Measurements from ENCODE around the gene ADCY1. TPM values are rescaled to one million over a fixed set of nuclear protein-coding genes. Genes with fewer than 3 reads are reported as not detected.

ADCY1 gene
- total and polyA plus RNA-seq, 2 donors: 0.27 to 0.38 TPM

GRCh38 chr7:45650404-45651394 lies 76.5 kb downstream of the ADCY1 start:
- Histone ChIP-seq H3K4me1 (ENCODE audit: control insufficient read depth in 2 of 2, insufficient read depth in 2 of 2, low read length in 2 of 2) (no peaks in the 10 kb centered on the region), H3K4me3 (ENCODE audit: low read length in 2 of 2) (no peak overlapping the region), H3K36me3 (ENCODE audit: control insufficient read depth in 2 of 2, insufficient read depth in 2 of 2, low read length in 1 of 2) (no peaks in the 10 kb centered on the region), H3K27me3 (ENCODE audit: control insufficient read depth in 2 of 2, insufficient read depth in 1 of 2, low read length in 1 of 2) (no peaks in the 10 kb centered on the region), H3K27ac (ENCODE audit: low read depth in 1 of 2, low read length in 1 of 2) (no peak overlapping the region), H3K9me3 (ENCODE audit: control insufficient read depth in 2 of 2, insufficient read depth in 1 of 2, low read length in 1 of 2) (no peaks in the 10 kb centered on the region)
- no peak for DNase-seq (ENCODE audit: low read depth in 6 of 9, low spot score in 9 of 9)
- 60% methylated on average over 13 of the region's 13 CpGs for WGBS

- H3K4me3 ChIP-seq (ENCODE audit: low read length in 2 of 2): no peak overlapping the region
- H3K27ac ChIP-seq (ENCODE audit: low read depth in 1 of 2, low read length in 1 of 2): no peak overlapping the region
- 85% methylated on average over 6 of the region's 6 CpGs for WGBS
- no peaks in the 10 kb centered on the region for H3K27me3 ChIP-seq (ENCODE audit: control insufficient read depth in 2 of 2, insufficient read depth in 1 of 2, low read length in 1 of 2)
- DNase-seq (ENCODE audit: low read depth in 6 of 9, low spot score in 9 of 9): no peak
- H3K4me1 ChIP-seq (ENCODE audit: control insufficient read depth in 2 of 2, insufficient read depth in 2 of 2, low read length in 2 of 2): no peaks in the 10 kb centered on the region
- H3K36me3 ChIP-seq (ENCODE audit: control insufficient read depth in 2 of 2, insufficient read depth in 2 of 2, low read length in 1 of 2): no peaks in the 10 kb centered on the region
- no peaks in the 10 kb centered on the region for H3K9me3 ChIP-seq (ENCODE audit: control insufficient read depth in 2 of 2, insufficient read depth in 1 of 2, low read length in 1 of 2)
These were observed 77.4 kb downstream of the ADCY1 start for GRCh38 chr7:45651540-45651939.

- Histone ChIP-seq H3K27me3 (ENCODE audit: control insufficient read depth in 2 of 2, insufficient read depth in 1 of 2, low read length in 1 of 2) (no peaks in the 10 kb centered on the region), H3K4me1 (ENCODE audit: control insufficient read depth in 2 of 2, insufficient read depth in 2 of 2, low read length in 2 of 2) (no peaks in the 10 kb centered on the region), H3K27ac (ENCODE audit: low read depth in 1 of 2, low read length in 1 of 2) (no peak overlapping the region), H3K4me3 (ENCODE audit: low read length in 2 of 2) (no peak overlapping the region), H3K9me3 (ENCODE audit: control insufficient read depth in 2 of 2, insufficient read depth in 1 of 2, low read length in 1 of 2) (no peaks in the 10 kb centered on the region), H3K36me3 (ENCODE audit: control insufficient read depth in 2 of 2, insufficient read depth in 2 of 2, low read length in 1 of 2) (no peaks in the 10 kb centered on the region)
- no peak for DNase-seq (ENCODE audit: low read depth in 6 of 9, low spot score in 9 of 9)
- 92% methylated on average over 2 of the region's 2 CpGs for WGBS
These were observed 78.5 kb downstream of the ADCY1 start for GRCh38 chr7:45652630-45653029.

GRCh38 chr7:45653209-45653907 lies 79.2 kb downstream of the ADCY1 start:
- H3K36me3 ChIP-seq (ENCODE audit: control insufficient read depth in 2 of 2, insufficient read depth in 2 of 2, low read length in 1 of 2): no peaks in the 10 kb centered on the region
- H3K27me3 ChIP-seq (ENCODE audit: control insufficient read depth in 2 of 2, insufficient read depth in 1 of 2, low read length in 1 of 2): no peaks in the 10 kb centered on the region
- no peak overlapping the region for H3K27ac ChIP-seq (ENCODE audit: low read depth in 1 of 2, low read length in 1 of 2)
- 77% methylated on average over 4 of the region's 4 CpGs for WGBS
- H3K4me1 ChIP-seq (ENCODE audit: control insufficient read depth in 2 of 2, insufficient read depth in 2 of 2, low read length in 2 of 2): no peaks in the 10 kb centered on the region
- H3K4me3 ChIP-seq (ENCODE audit: low read length in 2 of 2): no peak overlapping the region
- no peaks in the 10 kb centered on the region for H3K9me3 ChIP-seq (ENCODE audit: control insufficient read depth in 2 of 2, insufficient read depth in 1 of 2, low read length in 1 of 2)
- DNase-seq (ENCODE audit: low read depth in 6 of 9, low spot score in 9 of 9): no peak

GRCh38 chr7:45654341-45654740 lies 80.2 kb downstream of the ADCY1 start:
- Histone ChIP-seq H3K9me3 (ENCODE audit: control insufficient read depth in 2 of 2, insufficient read depth in 1 of 2, low read length in 1 of 2) (no peaks in the 10 kb centered on the region), H3K27me3 (ENCODE audit: control insufficient read depth in 2 of 2, insufficient read depth in 1 of 2, low read length in 1 of 2) (no peaks in the 10 kb centered on the region), H3K36me3 (ENCODE audit: control insufficient read depth in 2 of 2, insufficient read depth in 2 of 2, low read length in 1 of 2) (no peaks in the 10 kb centered on the region), H3K4me1 (ENCODE audit: control insufficient read depth in 2 of 2, insufficient read depth in 2 of 2, low read length in 2 of 2) (no peaks in the 10 kb centered on the region), H3K4me3 (ENCODE audit: low read length in 2 of 2) (no peak overlapping the region), H3K27ac (ENCODE audit: low read depth in 1 of 2, low read length in 1 of 2) (no peak overlapping the region)
- WGBS: 95% methylated on average over 5 of the region's 5 CpGs
- DNase-seq (ENCODE audit: low read depth in 6 of 9, low spot score in 9 of 9): no peak

GRCh38 chr7:45655539-45655938 lies 81.4 kb downstream of the ADCY1 start:
- DNase-seq (ENCODE audit: low read depth in 6 of 9, low spot score in 9 of 9): no peak

GRCh38 chr7:45656431-45656830 lies 82.3 kb downstream of the ADCY1 start:
- H3K36me3 ChIP-seq (ENCODE audit: control insufficient read depth in 2 of 2, insufficient read depth in 2 of 2, low read length in 1 of 2): no peaks in the 10 kb centered on the region
- no peak for DNase-seq (ENCODE audit: low read depth in 6 of 9, low spot score in 9 of 9)
- H3K4me3 ChIP-seq (ENCODE audit: low read length in 2 of 2): no peak overlapping the region
- 98% methylated on average over 2 of the region's 2 CpGs for WGBS
- H3K4me1 ChIP-seq (ENCODE audit: control insufficient read depth in 2 of 2, insufficient read depth in 2 of 2, low read length in 2 of 2): no peaks in the 10 kb centered on the region
- no peak overlapping the region for H3K27ac ChIP-seq (ENCODE audit: low read depth in 1 of 2, low read length in 1 of 2)
- no peaks in the 10 kb centered on the region for H3K27me3 ChIP-seq (ENCODE audit: control insufficient read depth in 2 of 2, insufficient read depth in 1 of 2, low read length in 1 of 2)
- no peaks in the 10 kb centered on the region for H3K9me3 ChIP-seq (ENCODE audit: control insufficient read depth in 2 of 2, insufficient read depth in 1 of 2, low read length in 1 of 2)

More at GRCh38 chr7:45655539-45655938, 81.4 kb downstream of the ADCY1 start:
- Histone ChIP-seq H3K27me3 (ENCODE audit: control insufficient read depth in 2 of 2, insufficient read depth in 1 of 2, low read length in 1 of 2) (no peaks in the 10 kb centered on the region), H3K27ac (ENCODE audit: low read depth in 1 of 2, low read length in 1 of 2) (no peak overlapping the region), H3K4me1 (ENCODE audit: control insufficient read depth in 2 of 2, insufficient read depth in 2 of 2, low read length in 2 of 2) (no peaks in the 10 kb centered on the region), H3K36me3 (ENCODE audit: control insufficient read depth in 2 of 2, insufficient read depth in 2 of 2, low read length in 1 of 2) (no peaks in the 10 kb centered on the region), H3K4me3 (ENCODE audit: low read length in 2 of 2) (no peak overlapping the region), H3K9me3 (ENCODE audit: control insufficient read depth in 2 of 2, insufficient read depth in 1 of 2, low read length in 1 of 2) (no peaks in the 10 kb centered on the region)
- WGBS: 94% methylated on average over 10 of the region's 10 CpGs

- Histone ChIP-seq H3K4me3 (ENCODE audit: low read length in 2 of 2) (no peak overlapping the region), H3K9me3 (ENCODE audit: control insufficient read depth in 2 of 2, insufficient read depth in 1 of 2, low read length in 1 of 2) (no peaks in the 10 kb centered on the region), H3K27ac (ENCODE audit: low read depth in 1 of 2, low read length in 1 of 2) (no peak overlapping the region), H3K27me3 (ENCODE audit: control insufficient read depth in 2 of 2, insufficient read depth in 1 of 2, low read length in 1 of 2) (no peaks in the 10 kb centered on the region), H3K4me1 (ENCODE audit: control insufficient read depth in 2 of 2, insufficient read depth in 2 of 2, low read length in 2 of 2) (no peaks in the 10 kb centered on the region), H3K36me3 (ENCODE audit: control insufficient read depth in 2 of 2, insufficient read depth in 2 of 2, low read length in 1 of 2) (no peaks in the 10 kb centered on the region)
- no peak for DNase-seq (ENCODE audit: low read depth in 6 of 9, low spot score in 9 of 9)
- 95% methylated on average over 11 of the region's 11 CpGs for WGBS
These were observed 83.1 kb downstream of the ADCY1 start for GRCh38 chr7:45657136-45657889.
